Peyer's patch (tissue), 4 donors: ENCODE data around the gene TMEM198. TPM values are rescaled to one million over a fixed set of nuclear protein-coding genes. Genes with fewer than 3 reads are reported as not detected.
A peak's percentile ranks its signal among the peaks of the same experiment; 100 is the strongest.

Experiments used
- DNase-seq, 3 donors: peaks; one replicate each; pipeline ENCODE4 v3.0.0-alpha.2; 2017 to 2019
- H3K27ac ChIP-seq, 4 donors: fragments of 200-600 bp; sonication (generic); one replicate each; pipeline ENCODE4 v1.5.1; 2016 to 2019
- H3K27me3 ChIP-seq, 2 donors: fragments of 200-600 bp; sonication (generic); one replicate each; pipeline ENCODE4 v1.5.1; 2019
- H3K36me3 ChIP-seq, 3 donors: fragments of 200-600 bp; sonication (generic); one replicate each; pipeline ENCODE4 v1.5.1; 2016 to 2019
- H3K4me1 ChIP-seq, 4 donors: fragments of 200-600 bp; sonication (generic); one replicate each; pipeline ENCODE4 v1.5.1; 2016 to 2019
- H3K4me3 ChIP-seq, 4 donors: fragments of 200-600 bp; sonication (generic); 1 replicate in 3 of 4; 2 replicates in 1 of 4; pipeline ENCODE4 v1.5.1; 2016 to 2019; ENCODE audit warnings: mild to moderate bottlenecking in 1 of 4
- H3K9me3 ChIP-seq, 4 donors: fragments of 200-600 bp; sonication (generic); one replicate each; pipeline ENCODE4 v1.5.1; 2016 to 2019; ENCODE audit warnings: mild to moderate bottlenecking in 1 of 4
- POLR2A ChIP-seq, 2 donors: fragments of 450-650 bp; IDR thresholded peaks; one replicate each; pipeline ENCODE4 v1.5.1; 2017; ENCODE audit warnings: antibody characterized with exemption in 2 of 2, mild to moderate bottlenecking in 2 of 2, moderate library complexity in 2 of 2
- total RNA-seq, 4 donors: library from RNA; depleted of rRNA; stranded (reverse); fragments of >200 nt; gene quantifications; one replicate each; pipeline ENCODE4 v1.1.0, GENCODE V29; 2016
- TF ChIP-seq, protein P1 (sequence below), 6 experiments: fragments of 450-650 bp in 4 of 6; fragments of 200-600 bp in 2 of 6; sonication (generic) in 1 of 6; IDR thresholded peaks; one replicate each; pipeline ENCODE4 v1.5.1; 2017 to 2019; ENCODE audit warnings: antibody characterized with exemption in 6 of 6, mild to moderate bottlenecking in 3 of 6, moderate library complexity in 1 of 6

TMEM198 gene
- total RNA-seq, 4 donors from 2014 or later, result 6.6 to 25.5 (median 13.9) TPM

- peak overlapping the region; percentile 35 to 75 (median 57) for H3K4me3 ChIP-seq
- H3K4me1 ChIP-seq, result peaks cover 0 to 16% (median 4%) of the 10 kb centered on the region in 4 donors
- DNase-seq, result peak; percentile 66 to 93 (median 93)
- H3K27ac ChIP-seq, result peak overlapping the region in 3 of 4 donors; percentile 31 to 77 (median 58)
- H3K9me3 ChIP-seq, result peaks cover 0 to 4% (median 0%) of the 10 kb centered on the region in 4 donors
- no peak for TF ChIP-seq POLR2A (IDR thresholded peaks at IDR 0.05)
- TF ChIP-seq, protein P1, sequence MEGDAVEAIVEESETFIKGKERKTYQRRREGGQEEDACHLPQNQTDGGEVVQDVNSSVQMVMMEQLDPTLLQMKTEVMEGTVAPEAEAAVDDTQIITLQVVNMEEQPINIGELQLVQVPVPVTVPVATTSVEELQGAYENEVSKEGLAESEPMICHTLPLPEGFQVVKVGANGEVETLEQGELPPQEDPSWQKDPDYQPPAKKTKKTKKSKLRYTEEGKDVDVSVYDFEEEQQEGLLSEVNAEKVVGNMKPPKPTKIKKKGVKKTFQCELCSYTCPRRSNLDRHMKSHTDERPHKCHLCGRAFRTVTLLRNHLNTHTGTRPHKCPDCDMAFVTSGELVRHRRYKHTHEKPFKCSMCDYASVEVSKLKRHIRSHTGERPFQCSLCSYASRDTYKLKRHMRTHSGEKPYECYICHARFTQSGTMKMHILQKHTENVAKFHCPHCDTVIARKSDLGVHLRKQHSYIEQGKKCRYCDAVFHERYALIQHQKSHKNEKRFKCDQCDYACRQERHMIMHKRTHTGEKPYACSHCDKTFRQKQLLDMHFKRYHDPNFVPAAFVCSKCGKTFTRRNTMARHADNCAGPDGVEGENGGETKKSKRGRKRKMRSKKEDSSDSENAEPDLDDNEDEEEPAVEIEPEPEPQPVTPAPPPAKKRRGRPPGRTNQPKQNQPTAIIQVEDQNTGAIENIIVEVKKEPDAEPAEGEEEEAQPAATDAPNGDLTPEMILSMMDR (IDR thresholded peaks at IDR 0.05), result no peak
- H3K36me3 ChIP-seq, result no peaks in the 10 kb centered on the region
- H3K27me3 ChIP-seq, result no peaks in the 10 kb centered on the region
These were observed 8.7 kb downstream of the TMEM198 start for GRCh38 chr2:219552382-219553167.

DNA sequence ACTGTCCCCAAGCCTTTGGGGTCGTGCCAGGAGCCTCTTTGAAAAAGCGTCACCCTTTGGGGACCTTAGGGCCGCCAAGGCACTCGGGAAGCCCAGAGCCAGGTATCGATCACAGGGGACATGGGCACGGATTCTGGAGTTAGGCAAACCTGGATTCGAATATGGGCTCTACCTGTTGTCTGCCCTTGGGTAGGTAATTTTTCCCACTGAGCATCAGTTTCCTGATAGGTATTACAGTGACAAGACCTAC, 9.3 kb downstream of the TMEM198 start:
- Histone ChIP-seq H3K27me3 (no peaks in the 10 kb centered on the region), H3K27ac (no peak overlapping the region), H3K9me3 (peaks cover 0 to 4% (median 0%) of the 10 kb centered on the region in 4 donors), H3K36me3 (no peaks in the 10 kb centered on the region), H3K4me3 (peak overlapping the region; percentile 35 to 75 (median 57)), H3K4me1 (peaks cover 0 to 16% (median 4%) of the 10 kb centered on the region in 4 donors)
- TF ChIP-seq, protein P1 (IDR thresholded peaks at IDR 0.05), result no peak
- no peak for TF ChIP-seq POLR2A (IDR thresholded peaks at IDR 0.05)
- no peak for DNase-seq

DNA sequence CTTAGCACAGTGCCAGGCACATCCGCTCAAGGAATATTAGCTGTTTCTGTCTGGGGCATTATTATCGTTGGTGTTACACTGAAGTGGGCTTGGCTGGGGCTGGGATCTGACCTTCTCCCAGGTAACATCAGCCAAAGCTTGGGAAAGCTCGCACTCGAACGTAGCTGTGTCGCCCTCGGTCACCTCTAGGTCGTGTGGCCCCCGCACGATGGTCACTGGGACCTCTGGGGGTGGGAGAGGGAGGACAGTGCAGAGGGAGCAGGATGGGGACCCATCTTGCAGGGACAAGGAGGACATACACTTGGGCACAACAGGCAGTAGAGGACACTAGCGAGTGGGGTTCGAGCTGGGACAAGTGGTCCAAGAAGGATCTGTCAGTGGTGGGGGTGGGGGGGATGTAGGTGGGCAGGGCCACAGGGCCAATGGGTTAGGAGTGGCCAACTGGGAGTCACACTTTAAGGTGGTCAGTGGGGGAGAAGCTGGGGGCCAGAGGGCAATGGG, 9.7 kb downstream of the TMEM198 start:
- Histone ChIP-seq H3K36me3 (no peaks in the 10 kb centered on the region), H3K4me3 (no peak overlapping the region)
- no peak for DNase-seq

GRCh38 chr2:219554350-219554749, 10.5 kb downstream of the TMEM198 start:
- Histone ChIP-seq H3K9me3 (peaks cover 0 to 4% (median 0%) of the 10 kb centered on the region in 4 donors), H3K4me3 (no peak overlapping the region), H3K27ac (no peak overlapping the region), H3K36me3 (no peaks in the 10 kb centered on the region), H3K27me3 (no peaks in the 10 kb centered on the region), H3K4me1 (peaks cover 0 to 16% (median 4%) of the 10 kb centered on the region in 4 donors)
- TF ChIP-seq, protein P1 (IDR thresholded peaks at IDR 0.05), result no peak
- no peak for TF ChIP-seq POLR2A (IDR thresholded peaks at IDR 0.05)
- no peak for DNase-seq

More for the DNA sequence above, 9.7 kb downstream of the TMEM198 start:
- Histone ChIP-seq H3K4me1 (peaks cover 0 to 16% (median 4%) of the 10 kb centered on the region in 4 donors), H3K9me3 (peaks cover 0 to 4% (median 0%) of the 10 kb centered on the region in 4 donors), H3K27me3 (no peaks in the 10 kb centered on the region), H3K27ac (no peak overlapping the region)
- TF ChIP-seq, protein P1 (IDR thresholded peaks at IDR 0.05), result no peak
- no peak for TF ChIP-seq POLR2A (IDR thresholded peaks at IDR 0.05)

DNA sequence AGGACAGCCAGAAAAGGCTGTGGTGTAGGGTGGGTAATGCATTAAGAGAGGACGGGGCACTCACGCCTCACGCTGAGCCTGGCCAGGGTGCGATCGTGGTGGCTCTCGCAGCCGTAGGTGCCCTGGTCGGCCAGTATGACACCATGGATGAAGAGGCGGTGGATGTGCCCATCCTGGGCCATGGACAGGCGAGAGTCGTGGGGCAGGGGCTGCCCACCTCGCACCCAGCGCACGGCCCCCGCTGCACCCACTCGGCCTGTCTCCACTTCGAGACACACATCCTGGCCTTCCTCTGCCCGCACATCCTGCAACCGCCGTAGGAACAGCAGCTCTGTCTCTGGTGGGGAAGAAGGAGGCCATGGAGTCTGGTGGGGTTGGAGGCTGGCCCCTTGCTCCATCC, 12.1 kb downstream of the TMEM198 start:
- DNase-seq, result no peak
- H3K27ac ChIP-seq, result no peak overlapping the region
- H3K4me1 ChIP-seq, result peaks cover 0 to 16% (median 4%) of the 10 kb centered on the region in 4 donors
- H3K4me3 ChIP-seq, result no peak overlapping the region
- peaks cover 0 to 4% (median 0%) of the 10 kb centered on the region in 4 donors for H3K9me3 ChIP-seq
- H3K27me3 ChIP-seq, result no peaks in the 10 kb centered on the region
- no peaks in the 10 kb centered on the region for H3K36me3 ChIP-seq
- TF ChIP-seq POLR2A (IDR thresholded peaks at IDR 0.05), result no peak
- TF ChIP-seq, protein P1 (IDR thresholded peaks at IDR 0.05), result no peak
